Neutrophil (primary cell): ENCODE results near the gene TTYH3.
"Not testable (repeated sequence)": the region's sequence is repeated elsewhere in the genome, so short reads cannot be mapped to it uniquely, and the experiment has no call there.

Experiments
- H3K27ac ChIP-seq: fragments of 200-600 bp; sonication (generic); 2 replicates; pipeline ENCODE4 v1.5.1; 2016; ENCODE audit warnings: mild to moderate bottlenecking, moderate library complexity
- H3K27me3 ChIP-seq: fragments of 200-600 bp; sonication (generic); 2 replicates; pipeline ENCODE4 v1.6.0; 2016; ENCODE audit warnings: mild to moderate bottlenecking
- H3K36me3 ChIP-seq: fragments of 200-600 bp; sonication (generic); 2 replicates; pipeline ENCODE4 v1.5.1; 2017
- H3K4me1 ChIP-seq, 2 experiments: fragments of 200-600 bp in 1 of 2; sonication (generic) in 1 of 2; 1 replicate in 1 of 2; 2 replicates in 1 of 2; pipeline versions ENCODE4 v1.5.1 to v1.6.1; 2013 to 2016; ENCODE audit warnings: low read depth in 1 of 2, low read length in 1 of 2, mild to moderate bottlenecking in 1 of 2, moderate library complexity in 1 of 2; ENCODE audit not compliant: control insufficient read depth in 1 of 2, insufficient read depth in 1 of 2
- H3K4me3 ChIP-seq, 2 experiments: fragments of 200-600 bp in 1 of 2; sonication (generic) in 1 of 2; 1 replicate in 1 of 2; 2 replicates in 1 of 2; pipeline ENCODE4 v1.5.1; 2013 to 2016; ENCODE audit warnings: low read depth in 1 of 2, low read length in 1 of 2, mild to moderate bottlenecking in 1 of 2, moderate library complexity in 1 of 2
- H3K9me3 ChIP-seq: fragments of 200-600 bp; sonication (generic); 2 replicates; pipeline ENCODE4 v1.5.1; 2016
- CTCF ChIP-seq: fragments of 200-600 bp; sonication (generic); IDR thresholded peaks from 2 replicates; pipeline ENCODE4 v1.5.1; 2016; ENCODE audit warnings: antibody characterized with exemption

Gene TTYH3

GRCh38 chr7:2586326-2587020 lies 45.3 kb upstream of the TTYH3 start:
- no peaks in the 10 kb centered on the region for H3K9me3 ChIP-seq
- no peaks in the 10 kb centered on the region for H3K4me1 ChIP-seq
- peaks cover 45% of the 10 kb centered on the region for H3K36me3 ChIP-seq
- no peaks in the 10 kb centered on the region for H3K27me3 ChIP-seq
- H3K27ac ChIP-seq, result no peak overlapping the region
- H3K4me3 ChIP-seq, result no peak overlapping the region
- no peak for TF ChIP-seq CTCF

GRCh38 chr7:2587134-2587533 lies 44.7 kb upstream of the TTYH3 start:
- no peaks in the 10 kb centered on the region for H3K9me3 ChIP-seq
- H3K27ac ChIP-seq, result no peak overlapping the region
- no peaks in the 10 kb centered on the region for H3K27me3 ChIP-seq
- peaks cover 50% of the 10 kb centered on the region for H3K36me3 ChIP-seq
- TF ChIP-seq CTCF, result no peak
- H3K4me3 ChIP-seq, result no peak overlapping the region
- no peaks in the 10 kb centered on the region for H3K4me1 ChIP-seq

- no peak overlapping the region for H3K27ac ChIP-seq
- no peaks in the 10 kb centered on the region for H3K4me1 ChIP-seq
- TF ChIP-seq CTCF, result no peak
- H3K4me3 ChIP-seq, result no peak overlapping the region
- no peaks in the 10 kb centered on the region for H3K27me3 ChIP-seq
- no peaks in the 10 kb centered on the region for H3K9me3 ChIP-seq
- peaks cover 57% of the 10 kb centered on the region for H3K36me3 ChIP-seq
These were observed 44.0 kb upstream of the TTYH3 start for GRCh38 chr7:2587778-2588177.

- H3K27ac ChIP-seq, result no peak overlapping the region
- H3K4me1 ChIP-seq, result no peaks in the 10 kb centered on the region
- H3K36me3 ChIP-seq, result peaks cover 68% of the 10 kb centered on the region
- TF ChIP-seq CTCF, result no peak
- H3K4me3 ChIP-seq, result no peak overlapping the region
- no peaks in the 10 kb centered on the region for H3K27me3 ChIP-seq
- no peaks in the 10 kb centered on the region for H3K9me3 ChIP-seq
These were observed 42.4 kb upstream of the TTYH3 start for GRCh38 chr7:2589341-2589740.

- peaks cover 68% of the 10 kb centered on the region for H3K36me3 ChIP-seq
These were observed 41.8 kb upstream of the TTYH3 start for GRCh38 chr7:2589941-2590340.

GRCh38 chr7:2592375-2592865 lies 39.4 kb upstream of the TTYH3 start:
- peaks cover 65% of the 10 kb centered on the region for H3K36me3 ChIP-seq
- no peak for TF ChIP-seq CTCF
- H3K27ac ChIP-seq, result no peak overlapping the region
- no peaks in the 10 kb centered on the region for H3K9me3 ChIP-seq
- no peaks in the 10 kb centered on the region for H3K27me3 ChIP-seq
- no peak overlapping the region for H3K4me3 ChIP-seq
- H3K4me1 ChIP-seq, result no peaks in the 10 kb centered on the region

More at GRCh38 chr7:2589941-2590340, 41.8 kb upstream of the TTYH3 start:
- not testable (repeated sequence) for H3K27me3 ChIP-seq, H3K4me1 ChIP-seq, H3K27ac ChIP-seq, H3K9me3 ChIP-seq, H3K4me3 ChIP-seq
